Activated T-cell treated with anti-CD3 and anti-CD28 coated beads for 1 hour (primary cell): Measurements from ENCODE around the gene CITED1.

Source experiments
- DNase-seq: peaks from one replicate; pipeline ENCODE4 v3.0.0-alpha.2; 2020; ENCODE audit warnings: low read depth

Gene CITED1

GRCh38 chrX:72308566-72309296, 3.0 kb upstream of the CITED1 start:
- no peak for DNase-seq

GRCh38 chrX:72308209-72308565, 2.5 kb upstream of the CITED1 start:
- no peak for DNase-seq

DNA sequence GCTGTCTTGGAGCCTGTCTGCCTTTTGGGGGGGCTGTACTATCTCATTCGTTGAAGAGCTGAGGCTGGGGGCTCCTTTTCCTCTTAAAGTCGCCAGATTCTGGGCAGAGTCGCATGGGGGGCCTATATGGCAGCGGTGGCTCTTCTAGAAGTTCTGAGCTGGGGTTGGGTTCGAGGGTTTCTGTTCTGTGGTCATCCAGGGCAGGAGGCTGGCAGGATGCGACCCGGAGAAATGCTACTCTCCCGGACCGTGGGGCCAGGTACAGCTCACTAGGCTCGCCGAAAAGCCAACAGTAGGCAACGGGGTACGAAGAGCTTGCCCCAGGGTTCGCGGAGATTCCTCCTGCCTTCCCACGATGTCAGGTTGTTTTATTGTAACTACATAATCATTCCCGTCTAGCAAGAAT, 1.9 kb upstream of the CITED1 start:
- no peak for DNase-seq

GRCh38 chrX:72306851-72307645, 1.3 kb upstream of the CITED1 start:
- no peak for DNase-seq

DNA sequence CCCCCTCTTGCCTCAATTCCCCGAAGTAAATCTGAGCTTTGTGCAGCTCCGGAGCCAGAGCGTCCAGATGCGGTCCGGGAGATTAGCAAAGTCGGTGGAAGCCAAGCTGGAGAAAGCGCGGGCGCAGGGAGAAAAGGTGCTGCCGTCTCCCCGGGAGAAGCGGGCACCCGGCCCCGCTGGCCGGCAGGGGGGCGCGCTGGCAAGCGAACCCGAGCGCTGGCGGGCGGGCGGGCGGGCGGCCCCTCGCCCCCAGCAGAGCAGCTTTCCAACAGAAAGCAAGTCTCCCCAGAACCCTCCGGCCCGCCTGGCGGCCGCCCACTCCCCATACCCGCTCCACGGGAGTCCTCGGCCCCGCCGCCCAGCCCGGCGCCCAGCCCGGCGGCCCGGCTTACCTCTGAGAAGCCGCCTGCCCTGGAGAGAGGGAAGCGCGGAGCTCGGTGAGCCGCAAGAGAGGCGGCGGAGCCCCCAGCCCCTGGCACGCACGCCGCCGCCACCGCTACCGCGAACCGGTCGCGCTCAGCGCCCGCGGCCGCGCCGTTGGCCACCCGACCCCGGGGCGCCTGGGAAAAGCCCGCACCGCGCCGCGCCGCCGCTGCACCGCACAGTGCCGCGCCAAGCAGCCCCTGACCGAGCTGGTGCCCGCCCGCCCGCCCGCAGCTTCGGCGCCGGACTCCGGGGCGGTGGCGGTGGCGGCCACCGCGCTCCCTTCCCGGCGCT, 529 bp upstream of the CITED1 start:
- no peak for DNase-seq

GRCh38 chrX:72304877-72305276, 837 bp downstream of the CITED1 start:
- DNase-seq, result no peak

- no peak for DNase-seq
These were observed 3.9 kb downstream of the CITED1 start for GRCh38 chrX:72301781-72302180.

GRCh38 chrX:72299891-72300630, 5.7 kb downstream of the CITED1 start:
- no peak for DNase-seq

- DNase-seq, result no peak
These were observed 7.6 kb downstream of the CITED1 start for GRCh38 chrX:72297953-72298730.

- DNase-seq, result no peak
These were observed 8.7 kb downstream of the CITED1 start for GRCh38 chrX:72296991-72297390.

DNA sequence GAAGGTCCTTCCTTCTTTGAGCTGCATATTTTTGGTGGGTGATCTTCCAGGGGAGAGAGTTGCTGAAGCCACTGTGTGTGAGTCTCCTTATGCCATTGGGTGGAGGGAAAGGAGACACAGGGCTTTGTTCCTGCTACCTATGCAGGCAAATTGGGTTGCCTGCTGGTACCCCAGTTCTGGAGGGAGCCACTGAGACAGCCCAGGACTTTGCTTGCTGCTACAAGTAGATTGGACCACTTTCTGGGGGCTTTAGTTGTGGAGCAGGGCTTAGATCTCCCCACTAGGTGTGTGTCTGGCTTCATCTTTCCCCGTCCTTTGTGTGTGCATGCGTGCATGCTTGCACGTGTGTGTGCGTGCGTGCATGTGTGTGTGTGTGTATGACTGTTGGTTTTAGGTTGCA, 10.0 kb downstream of the CITED1 start:
- no peak for DNase-seq

DNA sequence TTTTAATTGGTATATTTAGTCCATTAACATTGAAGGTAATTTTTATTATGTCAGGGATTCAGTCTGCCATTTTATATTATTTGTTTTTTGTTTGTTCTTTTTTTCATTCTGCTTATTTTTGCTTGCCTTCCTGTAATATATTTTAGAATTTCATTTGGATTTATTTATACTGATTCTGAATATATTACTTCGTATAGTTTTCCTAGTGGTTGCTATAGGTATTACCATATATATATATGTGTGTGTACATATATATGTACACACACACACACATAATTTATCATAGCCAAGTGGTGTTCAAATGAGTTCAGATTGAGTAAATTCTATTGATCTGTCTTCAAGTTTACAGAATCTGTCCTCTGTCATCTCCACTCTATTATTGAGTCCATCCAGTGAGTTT, 11.2 kb downstream of the CITED1 start:
- no peak for DNase-seq

DNA sequence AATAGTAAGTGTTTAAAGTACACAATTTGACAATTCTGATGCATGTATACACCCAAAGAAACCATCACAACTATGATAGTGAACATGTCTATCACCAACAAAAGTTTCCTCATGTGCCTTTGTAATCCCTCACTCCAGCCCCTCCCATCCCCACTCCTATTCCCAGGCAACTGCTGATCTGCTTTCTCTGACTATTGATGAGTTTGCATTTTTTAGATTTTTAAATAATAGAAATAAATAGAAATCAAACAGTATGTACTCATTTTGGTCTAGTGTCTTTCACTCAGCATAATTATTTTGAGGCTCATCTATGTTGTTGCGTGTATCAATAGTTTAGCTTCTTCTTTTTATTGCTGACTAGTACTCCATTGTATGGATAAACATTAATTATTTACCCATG, 23.4 kb downstream of the CITED1 start:
- DNase-seq, result no peak

DNA sequence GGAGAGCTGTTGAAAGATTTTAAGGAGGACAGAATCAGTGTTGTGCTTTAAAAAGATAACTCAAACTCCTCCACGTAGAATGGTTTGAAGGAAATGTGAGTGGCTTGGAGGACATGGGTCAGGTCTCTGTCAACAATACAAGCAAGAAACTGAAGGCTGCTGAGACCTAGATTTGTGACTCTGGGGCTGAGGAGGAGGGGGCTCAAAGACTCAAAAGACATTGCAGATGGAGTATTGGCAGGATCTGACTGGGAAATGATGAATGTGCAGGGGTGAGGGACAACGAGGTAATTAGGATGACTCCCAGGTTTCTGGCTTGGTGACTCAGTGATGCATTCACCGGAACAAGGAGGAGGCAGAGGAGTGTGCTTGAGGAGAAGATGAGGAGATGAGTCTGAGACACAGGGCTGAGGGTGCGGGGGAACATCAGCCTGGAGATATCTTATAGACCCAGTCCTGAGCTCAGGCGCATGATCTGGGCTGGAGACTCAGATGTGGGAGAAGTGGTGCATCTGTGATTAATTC, 25.3 kb downstream of the CITED1 start:
- no peak for DNase-seq

DNA sequence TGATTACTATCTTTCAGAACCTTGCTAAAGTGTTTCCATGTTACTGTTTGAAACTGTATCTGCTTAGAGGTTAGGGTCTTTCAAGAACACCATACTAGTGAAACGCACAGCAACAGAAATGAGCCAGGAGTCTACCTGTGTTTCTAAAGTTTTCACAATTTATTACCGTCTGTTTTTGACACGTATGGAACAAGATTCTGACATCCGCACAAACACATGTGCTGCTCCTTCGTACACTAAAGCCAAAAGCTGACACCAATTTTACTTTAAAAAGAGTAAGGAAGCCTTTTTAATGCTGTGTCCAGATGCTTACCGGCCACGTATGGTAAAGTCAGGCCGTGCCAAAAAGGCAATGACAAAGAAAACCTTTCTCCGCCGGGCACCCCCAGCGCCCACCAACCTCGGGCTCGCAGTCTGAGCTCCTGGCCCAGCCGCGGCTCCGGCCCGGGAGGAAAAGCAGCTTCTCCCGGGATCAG, 29.2 kb downstream of the CITED1 start:
- no peak for DNase-seq

DNA sequence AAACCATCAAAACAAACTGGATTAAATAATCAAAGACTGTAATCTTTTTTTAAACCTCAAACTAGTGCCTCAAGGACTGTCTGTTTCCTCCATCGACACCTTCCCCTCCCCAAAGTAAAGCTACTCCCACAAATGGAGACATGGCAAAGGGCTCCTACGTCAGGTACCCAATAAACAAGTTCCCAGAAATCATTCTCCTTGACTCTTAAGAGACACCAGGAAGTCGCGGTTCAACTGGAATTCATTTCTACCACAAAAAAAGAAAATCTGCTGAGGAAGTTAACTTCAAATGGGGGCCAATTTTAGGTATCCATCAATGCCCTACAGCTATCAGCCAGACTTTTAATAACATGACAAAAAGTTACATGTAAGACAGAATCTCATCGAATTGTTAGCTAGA, 31.2 kb downstream of the CITED1 start:
- no peak for DNase-seq

GRCh38 chrX:72273718-72274117, 32.0 kb downstream of the CITED1 start:
- DNase-seq, result no peak

DNA sequence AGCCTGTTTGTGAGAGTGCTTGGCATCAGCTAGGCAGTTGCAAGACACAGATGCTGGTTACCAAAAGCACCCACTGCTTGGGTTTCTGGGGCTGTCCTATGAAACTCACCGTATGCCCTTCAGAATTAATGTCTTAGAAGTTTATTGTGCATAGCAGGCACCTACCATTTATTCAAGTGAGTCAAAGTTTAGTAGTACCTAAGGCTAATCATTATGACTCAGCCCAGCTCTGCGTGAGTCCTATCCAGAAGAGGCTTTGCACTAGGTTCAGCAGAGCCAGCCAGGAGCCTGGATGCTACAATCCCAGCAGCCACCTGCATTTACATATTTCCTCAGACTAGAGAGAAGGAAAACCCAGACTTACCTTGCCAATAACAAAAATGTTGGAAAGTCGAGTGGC, 32.8 kb downstream of the CITED1 start:
- no peak for DNase-seq

DNA sequence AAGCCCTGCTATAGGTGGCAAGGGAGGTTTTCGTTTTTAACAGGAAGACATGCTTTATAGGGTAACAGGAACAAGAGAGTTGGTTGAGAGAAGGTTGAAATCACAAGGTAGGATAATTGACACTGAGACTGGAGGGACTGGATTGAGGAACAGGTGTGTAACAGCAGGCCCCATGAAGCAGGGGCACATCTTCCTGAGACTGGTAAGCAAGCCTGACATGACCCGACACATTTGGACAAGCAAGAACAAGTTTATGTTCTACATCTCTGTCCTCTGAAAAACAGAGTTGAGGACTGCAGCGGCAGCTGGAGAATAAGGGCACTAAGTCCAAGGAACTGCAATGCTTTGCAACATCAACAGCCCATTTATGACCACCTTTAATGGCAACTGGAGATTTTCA, 33.9 kb downstream of the CITED1 start:
- no peak for DNase-seq

DNA sequence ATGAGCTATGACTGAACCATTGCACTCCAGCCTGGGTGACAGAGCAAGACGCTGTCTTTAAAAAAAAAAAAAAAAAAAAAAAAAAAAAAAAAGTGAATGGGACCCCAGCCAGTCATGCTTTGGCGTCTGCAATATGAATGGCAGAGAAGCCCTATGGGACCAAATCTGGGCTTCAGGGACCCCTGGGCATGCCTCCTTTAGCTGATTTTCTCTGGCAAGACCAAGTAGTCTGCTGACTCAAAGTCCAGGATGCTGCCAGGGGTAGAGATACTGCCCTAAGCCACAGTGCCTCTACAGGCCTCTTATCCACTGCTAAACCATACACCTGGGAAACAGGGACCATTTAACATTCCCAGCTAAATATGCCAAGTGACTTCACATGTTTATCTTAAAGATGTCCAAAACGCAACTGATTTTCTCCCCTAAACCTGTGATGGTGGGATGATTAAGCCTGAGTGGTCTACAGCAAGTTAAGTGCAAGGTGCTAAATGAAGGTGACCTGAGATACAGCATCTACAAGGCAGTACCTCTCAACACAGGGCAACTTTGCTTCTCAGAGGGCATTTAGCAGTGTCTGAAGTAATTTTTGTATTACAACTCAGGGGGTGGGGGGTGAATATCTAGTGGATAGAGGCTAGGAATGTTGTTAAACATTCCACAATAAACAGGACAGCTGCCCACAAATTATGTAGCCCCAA, 34.5 kb downstream of the CITED1 start:
- DNase-seq, result no peak
